Measurements from ENCODE around the gene PTPN14. TPM values are rescaled to one million over a fixed set of nuclear protein-coding genes. Genes with fewer than 3 reads are reported as not detected.

The PTPN14 gene
- total RNA-seq, 1 experiment from 2014 or later, result 76.4 TPM

- Mint-ChIP-seq H3K27me3 (ENCODE audit: low read depth) (no peaks in the 10 kb centered on the region), H3K27ac (no peak overlapping the region), H3K9me3 (peaks cover 26 to 28% of the 10 kb centered on the region in 2 experiments), H3K4me3 (no peak overlapping the region; a peak in 1 of 5 replicates), H3K4me1 (peaks cover 36 to 44% of the 10 kb centered on the region in 2 experiments), H3K36me3 (ENCODE audit: insufficient read depth in 1 of 3, low read depth in 3 of 3) (peaks cover 21 to 36% (median 34%) of the 10 kb centered on the region in 3 experiments)
- no peak overlapping the region for H3K9ac ChIP-seq (ENCODE audit: extremely low read depth, insufficient read length, low read length)
- H2BK120ac ChIP-seq (ENCODE audit: low read depth, low read length, poor library complexity, severe bottlenecking), result no peak overlapping the region
- H3T11ph ChIP-seq (ENCODE audit: low read length), result no peak overlapping the region
- H3K4me2 ChIP-seq (ENCODE audit: insufficient read depth, insufficient read length, low read length), result no peak overlapping the region
- TF ChIP-seq, protein P1, sequence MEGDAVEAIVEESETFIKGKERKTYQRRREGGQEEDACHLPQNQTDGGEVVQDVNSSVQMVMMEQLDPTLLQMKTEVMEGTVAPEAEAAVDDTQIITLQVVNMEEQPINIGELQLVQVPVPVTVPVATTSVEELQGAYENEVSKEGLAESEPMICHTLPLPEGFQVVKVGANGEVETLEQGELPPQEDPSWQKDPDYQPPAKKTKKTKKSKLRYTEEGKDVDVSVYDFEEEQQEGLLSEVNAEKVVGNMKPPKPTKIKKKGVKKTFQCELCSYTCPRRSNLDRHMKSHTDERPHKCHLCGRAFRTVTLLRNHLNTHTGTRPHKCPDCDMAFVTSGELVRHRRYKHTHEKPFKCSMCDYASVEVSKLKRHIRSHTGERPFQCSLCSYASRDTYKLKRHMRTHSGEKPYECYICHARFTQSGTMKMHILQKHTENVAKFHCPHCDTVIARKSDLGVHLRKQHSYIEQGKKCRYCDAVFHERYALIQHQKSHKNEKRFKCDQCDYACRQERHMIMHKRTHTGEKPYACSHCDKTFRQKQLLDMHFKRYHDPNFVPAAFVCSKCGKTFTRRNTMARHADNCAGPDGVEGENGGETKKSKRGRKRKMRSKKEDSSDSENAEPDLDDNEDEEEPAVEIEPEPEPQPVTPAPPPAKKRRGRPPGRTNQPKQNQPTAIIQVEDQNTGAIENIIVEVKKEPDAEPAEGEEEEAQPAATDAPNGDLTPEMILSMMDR (conservative IDR thresholded peaks at IDR 0.05), result no peak
- H2BK12ac ChIP-seq (ENCODE audit: insufficient read length, low read depth, low read length), result no peak overlapping the region
- H4K20me1 ChIP-seq (ENCODE audit: control insufficient read depth, insufficient read depth, insufficient read length), result no peaks in the 10 kb centered on the region
- no peaks in the 10 kb centered on the region for H3K27me3 ChIP-seq (ENCODE audit: insufficient read depth, low read length)
- H3K79me1 ChIP-seq (ENCODE audit: insufficient read depth, low read depth, low read length, poor library complexity, severe bottlenecking), result peaks cover 7% of the 10 kb centered on the region
- H3K18ac ChIP-seq (ENCODE audit: insufficient read length, low read depth, low read length), result no peak overlapping the region
- WGBS (ENCODE audit: extremely low coverage, insufficient read length, low lambda C conversion rate), result no CpG with 5 or more reads among the region's 2 CpGs
- H3K14ac ChIP-seq (ENCODE audit: insufficient read depth, low read length), result no peak overlapping the region
- no peak overlapping the region for H4K91ac ChIP-seq (ENCODE audit: insufficient read length, low read depth, low read length)
- no peaks in the 10 kb centered on the region for H3K23me2 ChIP-seq (ENCODE audit: insufficient read length, low read depth, low read length, poor library complexity, severe bottlenecking)
- peaks cover 8% of the 10 kb centered on the region; the same call in 1 of the 2 replicates for H3K79me2 ChIP-seq (ENCODE audit: insufficient read depth, low read length)
- no peak overlapping the region for H3K56ac ChIP-seq (ENCODE audit: insufficient read length, low read depth, low read length)
- H2BK20ac ChIP-seq (ENCODE audit: low read depth, low read length, poor library complexity, severe bottlenecking), result no peak overlapping the region
- H2BK15ac ChIP-seq (ENCODE audit: low read depth, low read length), result no peak overlapping the region
- H2AFZ ChIP-seq (ENCODE audit: low read length), result no peak overlapping the region
- no peak overlapping the region for H2AK5ac ChIP-seq (ENCODE audit: insufficient read length, low read length)
- no peak for DNase-seq
- peaks cover 12% of the 10 kb centered on the region; the same call in 1 of the 2 replicates for H3K4me1 ChIP-seq (ENCODE audit: insufficient read depth, low read length)
- H2BK5ac ChIP-seq (ENCODE audit: insufficient read length, low read length), result no peak overlapping the region
- no peak overlapping the region for H3K27ac ChIP-seq (ENCODE audit: insufficient read length, low read depth, low read length)
- no peak overlapping the region for H3K23ac ChIP-seq (ENCODE audit: insufficient read length, low read depth, low read length)
- H3K9me3 ChIP-seq (ENCODE audit: control insufficient read depth, low read depth, low read length), result peaks cover 12% of the 10 kb centered on the region
- no peak overlapping the region for H3K4ac ChIP-seq (ENCODE audit: low read depth, low read length)
- H4K8ac ChIP-seq (replicated peaks; ENCODE audit: insufficient read length, low read depth, low read length), result no peak overlapping the region
- H4K5ac ChIP-seq (ENCODE audit: insufficient read length, low read depth, low read length), result no peak overlapping the region
These were observed 44.4 kb downstream of the PTPN14 start for GRCh38 chr1:214506972-214507431.
